Measurements from ENCODE around the gene GIMAP1. TPM values are rescaled to one million over a fixed set of nuclear protein-coding genes. Genes with fewer than 3 reads are reported as not detected.
A peak's percentile ranks its signal among the peaks of the same experiment; 100 is the strongest.

Gene GIMAP1
- total RNA-seq, 2 donors from 2014 or later: 0.99 to 3.9 TPM

DNA sequence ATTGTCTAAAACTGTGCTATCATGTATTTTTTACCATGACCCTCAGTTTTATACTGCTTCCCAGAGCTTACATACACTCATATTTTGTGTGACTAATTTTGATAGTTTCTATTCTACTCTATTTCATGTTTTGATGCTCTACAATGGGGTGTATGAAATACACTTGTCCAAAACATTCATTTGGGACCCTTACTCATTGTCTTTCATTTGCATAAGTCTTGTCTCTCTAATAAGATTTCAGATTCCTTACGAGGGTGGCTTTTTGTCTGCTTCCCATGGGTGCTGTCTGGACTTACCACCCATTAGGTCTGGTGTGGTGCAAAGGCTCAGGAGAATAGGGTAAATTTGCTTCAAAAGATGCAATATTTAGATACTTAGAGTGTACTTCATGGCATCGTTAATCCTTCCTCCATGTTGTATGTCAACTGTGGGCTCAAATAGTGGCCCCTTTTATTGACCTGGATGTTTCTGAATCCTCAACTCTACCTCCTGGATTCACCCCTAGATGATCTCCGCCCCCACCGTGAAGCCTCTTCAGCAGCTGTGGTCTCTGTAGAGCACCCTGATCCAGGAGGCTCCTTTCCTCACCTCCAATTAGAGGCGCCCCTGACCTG lies 17.2 kb downstream of the GIMAP1 start:
- H3K27ac ChIP-seq: no peak overlapping the region
- ATAC-seq (no peak), DNase-seq (no peak)
- 76 to 78% methylated on average over 5 of the region's 5 CpGs for WGBS, 2 donors
- no peaks in the 10 kb centered on the region for H3K9me3 ChIP-seq
- H3K4me1 ChIP-seq: no peaks in the 10 kb centered on the region
- no peak overlapping the region for H3K4me3 ChIP-seq
- TF ChIP-seq POLR2A (IDR thresholded peaks at IDR 0.05): no peak
- TF ChIP-seq, protein P1, sequence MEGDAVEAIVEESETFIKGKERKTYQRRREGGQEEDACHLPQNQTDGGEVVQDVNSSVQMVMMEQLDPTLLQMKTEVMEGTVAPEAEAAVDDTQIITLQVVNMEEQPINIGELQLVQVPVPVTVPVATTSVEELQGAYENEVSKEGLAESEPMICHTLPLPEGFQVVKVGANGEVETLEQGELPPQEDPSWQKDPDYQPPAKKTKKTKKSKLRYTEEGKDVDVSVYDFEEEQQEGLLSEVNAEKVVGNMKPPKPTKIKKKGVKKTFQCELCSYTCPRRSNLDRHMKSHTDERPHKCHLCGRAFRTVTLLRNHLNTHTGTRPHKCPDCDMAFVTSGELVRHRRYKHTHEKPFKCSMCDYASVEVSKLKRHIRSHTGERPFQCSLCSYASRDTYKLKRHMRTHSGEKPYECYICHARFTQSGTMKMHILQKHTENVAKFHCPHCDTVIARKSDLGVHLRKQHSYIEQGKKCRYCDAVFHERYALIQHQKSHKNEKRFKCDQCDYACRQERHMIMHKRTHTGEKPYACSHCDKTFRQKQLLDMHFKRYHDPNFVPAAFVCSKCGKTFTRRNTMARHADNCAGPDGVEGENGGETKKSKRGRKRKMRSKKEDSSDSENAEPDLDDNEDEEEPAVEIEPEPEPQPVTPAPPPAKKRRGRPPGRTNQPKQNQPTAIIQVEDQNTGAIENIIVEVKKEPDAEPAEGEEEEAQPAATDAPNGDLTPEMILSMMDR (IDR thresholded peaks at IDR 0.05): no peak
- no peaks in the 10 kb centered on the region for H3K27me3 ChIP-seq
- intact Hi-C loops (cut with DNase I): no loop called here
- H3K36me3 ChIP-seq (replicated peaks in 1 of 2; ENCODE audit: insufficient read depth in 1 of 2, low read depth in 2 of 2): no peaks in the 10 kb centered on the region

DNA sequence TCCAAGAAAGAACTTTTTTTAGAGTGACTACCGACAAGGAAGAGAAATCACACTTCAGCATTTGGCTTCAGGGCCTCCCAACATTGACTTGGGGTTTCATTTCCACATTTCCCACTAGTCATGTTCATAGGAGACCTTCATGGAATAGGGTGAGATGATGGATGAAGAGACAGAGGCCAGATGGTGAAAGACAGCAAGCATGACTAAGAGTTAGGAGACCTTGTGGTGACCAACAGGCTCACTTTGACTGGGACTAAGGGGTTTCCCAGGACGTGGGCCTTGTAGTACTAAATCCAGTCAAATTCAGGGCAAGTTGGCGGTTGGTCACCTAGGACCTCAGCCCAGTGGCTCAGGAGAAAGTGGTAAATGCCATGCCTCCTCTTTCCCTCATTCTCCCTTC lies 17.8 kb downstream of the GIMAP1 start:
- WGBS, 2 donors: 67 to 74% methylated on average over 3 of the region's 3 CpGs
- intact Hi-C loops (cut with DNase I): no loop called here
- Histone ChIP-seq H3K4me1 (peaks cover 3% of the 10 kb centered on the region), H3K27me3 (no peaks in the 10 kb centered on the region), H3K36me3 (replicated peaks in 1 of 2; ENCODE audit: insufficient read depth in 1 of 2, low read depth in 2 of 2) (no peaks in the 10 kb centered on the region), H3K4me3 (no peak overlapping the region), H3K27ac (no peak overlapping the region), H3K9me3 (no peaks in the 10 kb centered on the region)
- DNase-seq (no peak), ATAC-seq (no peak)
- TF ChIP-seq, protein P1 (IDR thresholded peaks at IDR 0.05): no peak
- no peak for TF ChIP-seq POLR2A (IDR thresholded peaks at IDR 0.05)

DNA sequence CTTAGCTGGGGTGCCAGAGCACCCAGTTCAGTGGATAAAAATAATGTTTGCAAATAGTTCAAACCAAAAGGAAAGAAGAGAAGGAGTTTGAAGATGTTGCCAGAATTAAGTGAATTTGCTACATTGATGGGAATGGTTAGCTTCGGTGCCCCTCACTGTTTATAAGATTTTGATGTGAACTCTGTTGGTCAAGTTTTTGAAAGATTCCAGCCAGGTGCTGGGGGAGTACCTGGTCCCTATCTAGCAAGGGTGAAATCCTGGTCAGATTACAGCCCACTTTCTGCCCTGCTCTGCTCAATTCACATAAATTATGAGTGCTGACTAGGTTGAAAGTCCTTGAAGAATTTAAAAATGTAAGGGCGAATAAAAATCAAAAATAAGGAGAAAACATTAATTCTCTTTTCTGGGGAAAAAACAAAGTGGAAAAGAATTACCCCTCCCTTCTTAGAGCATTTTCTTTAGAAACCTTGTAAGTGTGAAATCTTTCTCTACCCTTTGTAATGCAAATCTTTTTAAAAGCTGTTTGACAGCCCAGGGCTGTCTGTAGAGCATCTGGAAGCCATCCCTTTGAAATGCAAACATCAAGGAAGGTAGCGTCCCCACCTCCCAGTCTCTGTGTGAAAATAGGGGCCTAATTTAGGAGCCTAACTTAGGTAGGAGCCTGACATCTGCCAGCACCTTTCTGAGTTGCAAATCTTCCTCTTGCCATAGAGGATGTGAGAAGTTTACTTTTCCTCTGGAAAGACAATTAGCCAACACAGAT lies 19.4 kb downstream of the GIMAP1 start:
- TF ChIP-seq, protein P1 (IDR thresholded peaks at IDR 0.05): no peak
- TF ChIP-seq POLR2A (IDR thresholded peaks at IDR 0.05): no peak
- H3K27me3 ChIP-seq: no peaks in the 10 kb centered on the region
- ATAC-seq: no peak
- DNase-seq: no peak
- intact Hi-C loops (cut with DNase I): no loop called here
- no peak overlapping the region for H3K27ac ChIP-seq
- no peaks in the 10 kb centered on the region for H3K9me3 ChIP-seq
- H3K36me3 ChIP-seq (replicated peaks in 1 of 2; ENCODE audit: insufficient read depth in 1 of 2, low read depth in 2 of 2): no peaks in the 10 kb centered on the region
- H3K4me3 ChIP-seq: no peak overlapping the region
- 51 to 58% methylated on average over 3 of the region's 3 CpGs for WGBS, 2 donors
- H3K4me1 ChIP-seq: peaks cover 4% of the 10 kb centered on the region

DNA sequence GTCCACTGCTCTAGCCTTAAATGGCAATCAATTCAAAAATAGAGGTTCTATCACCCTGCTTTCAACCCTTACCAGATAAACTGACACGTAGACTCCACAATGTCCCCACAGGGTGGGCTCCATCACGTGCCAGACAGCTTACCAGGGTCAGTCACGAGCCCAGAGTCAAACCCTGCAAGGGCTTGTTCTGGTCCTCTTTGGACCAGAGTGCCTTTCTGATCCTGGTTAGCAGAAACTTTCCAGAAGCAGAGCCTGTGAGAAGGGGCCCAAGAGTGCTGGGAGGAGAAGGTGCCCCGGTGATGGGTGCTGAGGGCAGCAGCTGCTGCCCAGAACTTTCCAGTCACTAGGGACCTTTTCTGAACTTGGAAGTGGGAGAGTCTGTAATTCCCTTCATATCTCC lies 20.5 kb downstream of the GIMAP1 start:
- no peak for ATAC-seq
- Histone ChIP-seq H3K27me3 (no peaks in the 10 kb centered on the region), H3K4me3 (no peak overlapping the region), H3K27ac (peak overlapping the region in 1 of 4 donors; percentile 31), H3K4me1 (peaks cover 4% of the 10 kb centered on the region), H3K36me3 (replicated peaks in 1 of 2; ENCODE audit: insufficient read depth in 1 of 2, low read depth in 2 of 2) (no peaks in the 10 kb centered on the region), H3K9me3 (no peaks in the 10 kb centered on the region)
- 44 to 50% methylated on average over 4 of the region's 4 CpGs for WGBS, 2 donors
- TF ChIP-seq, protein P1 (IDR thresholded peaks at IDR 0.05): no peak
- no peak for TF ChIP-seq POLR2A (IDR thresholded peaks at IDR 0.05)
- no peak for DNase-seq
- intact Hi-C loops (cut with DNase I): no loop called here

Measured in body of pancreas (tissue), 4 donors.